ENCODE results near the gene OSBPL5. TPM values are rescaled to one million over a fixed set of nuclear protein-coding genes. Genes with fewer than 3 reads are reported as not detected.

The OSBPL5 gene
- total and polyA plus RNA-seq, 5 donors = 10.3 to 19.1 (median 15.2) TPM

DNA sequence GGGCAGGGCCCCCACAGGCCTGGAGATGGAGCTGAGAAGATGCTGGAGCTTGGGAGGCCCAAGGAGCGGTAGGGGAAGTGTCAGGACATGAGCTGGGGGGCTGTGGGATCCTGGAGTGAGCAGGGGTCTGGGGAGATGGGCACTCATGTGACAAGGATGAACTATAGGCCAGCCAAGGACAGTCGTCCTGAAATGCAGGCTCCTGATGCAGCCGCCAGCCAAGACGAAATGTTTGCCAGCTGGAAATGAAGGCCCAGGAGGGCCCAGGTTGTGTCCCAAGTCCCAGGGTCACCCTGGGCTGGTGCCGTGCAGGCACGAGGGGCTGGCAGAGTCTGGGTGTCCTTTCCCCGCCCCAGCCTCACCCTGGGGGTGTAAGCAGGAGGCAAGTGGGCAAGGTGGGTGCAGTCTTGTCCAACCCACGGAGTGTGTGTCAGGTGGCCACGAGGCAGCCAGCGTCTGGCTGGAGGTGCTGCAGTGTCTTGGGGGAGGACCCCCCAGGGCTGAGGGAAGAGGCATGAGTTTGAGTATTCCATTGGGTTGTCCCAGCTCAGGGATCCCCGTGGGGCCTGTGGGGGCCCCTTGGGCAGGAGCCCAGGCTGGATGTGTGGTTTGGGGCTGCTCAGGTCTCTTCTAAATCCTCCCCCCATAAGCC lies 32.1 kb upstream of the OSBPL5 start:
- Histone ChIP-seq H3K4me1 (ENCODE audit: control insufficient read depth, insufficient read depth, low read length) (no peaks in the 10 kb centered on the region), H3K27me3 (ENCODE audit: control insufficient read depth, insufficient read depth) (no peaks in the 10 kb centered on the region), H3K27ac (ENCODE audit: low read length) (no peak overlapping the region), H3K9me3 (ENCODE audit: control insufficient read depth, low read length) (no peaks in the 10 kb centered on the region), H3K4me3 (ENCODE audit: low read length) (no peak overlapping the region)
- whole genome bisulfite sequencing = 88% methylated on average over 11 of the region's 11 CpGs
- no peak for DNase-seq
- no peak for ATAC-seq
- intact Hi-C loops (cut with DNase I) = no loop called here

- Histone ChIP-seq H3K27ac (ENCODE audit: low read length) (no peak overlapping the region), H3K4me3 (ENCODE audit: low read length) (no peak overlapping the region), H3K9me3 (ENCODE audit: control insufficient read depth, low read length) (no peaks in the 10 kb centered on the region), H3K27me3 (ENCODE audit: control insufficient read depth, insufficient read depth) (no peaks in the 10 kb centered on the region), H3K4me1 (ENCODE audit: control insufficient read depth, insufficient read depth, low read length) (no peaks in the 10 kb centered on the region)
- intact Hi-C loops (cut with DNase I) = no loop called here
- DNase-seq (no peak), ATAC-seq (no peak)
- WGBS = 84% methylated on average over 23 of the region's 23 CpGs
Observed at GRCh38 chr11:3196161-3197043, 31.3 kb upstream of the OSBPL5 start.

GRCh38 chr11:3195251-3196160 lies 30.4 kb upstream of the OSBPL5 start:
- peak in 1 of 3 donors; percentile 57 for DNase-seq

DNA sequence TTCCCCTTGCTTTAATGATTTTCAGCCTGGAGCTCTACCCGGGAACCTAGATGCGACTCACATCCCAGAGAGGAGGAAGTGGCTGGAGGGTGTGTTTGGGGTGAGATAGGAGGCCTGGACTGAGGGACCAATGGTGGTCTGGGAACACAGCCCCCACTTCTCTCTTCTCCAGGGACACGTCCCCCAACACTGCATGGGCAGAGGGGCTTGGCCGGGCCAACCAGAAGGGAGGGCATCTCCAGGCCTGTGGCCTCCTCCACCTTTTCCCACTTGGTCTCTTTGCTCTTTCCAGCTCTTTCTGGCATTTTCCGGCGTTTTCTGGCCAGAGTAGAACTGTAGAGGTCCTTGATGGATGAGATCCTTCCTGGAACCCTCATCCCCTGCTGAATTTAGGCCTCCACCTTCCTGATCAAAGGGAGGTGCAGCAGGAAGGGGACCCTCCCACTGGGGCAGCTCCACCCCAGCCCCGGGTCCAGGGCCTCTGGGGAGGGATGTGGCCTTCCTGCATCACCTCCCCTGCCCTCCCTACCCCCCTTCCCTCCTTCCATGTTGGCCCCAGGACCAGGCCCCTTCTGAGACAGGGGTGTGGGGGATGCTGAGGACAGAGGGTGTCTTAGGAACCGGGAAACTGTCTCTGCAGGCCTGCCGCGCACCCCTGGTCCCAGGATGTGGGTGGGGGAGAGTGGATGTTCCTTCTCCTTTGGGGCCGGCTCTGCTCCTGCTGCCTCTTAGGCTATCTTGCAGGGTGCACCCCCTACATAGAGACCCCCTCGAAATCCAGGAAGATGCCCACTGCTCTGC lies 29.1 kb upstream of the OSBPL5 start:
- Histone ChIP-seq H3K4me3 (ENCODE audit: low read length) (no peak overlapping the region), H3K27ac (ENCODE audit: low read length) (no peak overlapping the region), H3K4me1 (ENCODE audit: control insufficient read depth, insufficient read depth, low read length) (no peaks in the 10 kb centered on the region), H3K27me3 (ENCODE audit: control insufficient read depth, insufficient read depth) (no peaks in the 10 kb centered on the region), H3K9me3 (ENCODE audit: control insufficient read depth, low read length) (no peaks in the 10 kb centered on the region)
- ATAC-seq (no peak), DNase-seq (no peak)
- 68% methylated on average over 12 of the region's 12 CpGs for WGBS
- intact Hi-C loops (cut with DNase I) = no loop called here

More at GRCh38 chr11:3195251-3196160, 30.4 kb upstream of the OSBPL5 start:
- H3K9me3 ChIP-seq (ENCODE audit: control insufficient read depth, low read length) = no peaks in the 10 kb centered on the region
- no peaks in the 10 kb centered on the region for H3K4me1 ChIP-seq (ENCODE audit: control insufficient read depth, insufficient read depth, low read length)
- peak in 1 of 2 donors; percentile 32 for ATAC-seq
- no peak overlapping the region for H3K27ac ChIP-seq (ENCODE audit: low read length)
- WGBS = 62% methylated on average over 22 of the region's 22 CpGs
- no peaks in the 10 kb centered on the region for H3K27me3 ChIP-seq (ENCODE audit: control insufficient read depth, insufficient read depth)
- no peak overlapping the region for H3K4me3 ChIP-seq (ENCODE audit: low read length)
- intact Hi-C loops (cut with DNase I) = no loop called here

- intact Hi-C loops (cut with DNase I) = no loop called here
- Histone ChIP-seq H3K27ac (ENCODE audit: low read length) (no peak overlapping the region), H3K4me1 (ENCODE audit: control insufficient read depth, insufficient read depth, low read length) (no peaks in the 10 kb centered on the region), H3K9me3 (ENCODE audit: control insufficient read depth, low read length) (no peaks in the 10 kb centered on the region), H3K27me3 (ENCODE audit: control insufficient read depth, insufficient read depth) (no peaks in the 10 kb centered on the region), H3K4me3 (ENCODE audit: low read length) (no peak overlapping the region)
- DNase-seq (no peak), ATAC-seq (no peak)
- 89% methylated on average over 19 of the region's 19 CpGs for WGBS
Observed at GRCh38 chr11:3193373-3194015, 28.4 kb upstream of the OSBPL5 start.

GRCh38 chr11:3192511-3193372 lies 27.6 kb upstream of the OSBPL5 start:
- Histone ChIP-seq H3K9me3 (ENCODE audit: control insufficient read depth, low read length) (no peaks in the 10 kb centered on the region), H3K4me3 (ENCODE audit: low read length) (no peak overlapping the region), H3K27ac (ENCODE audit: low read length) (no peak overlapping the region), H3K4me1 (ENCODE audit: control insufficient read depth, insufficient read depth, low read length) (no peaks in the 10 kb centered on the region), H3K27me3 (ENCODE audit: control insufficient read depth, insufficient read depth) (no peaks in the 10 kb centered on the region)
- ATAC-seq = no peak
- no peak for DNase-seq
- intact Hi-C loops (cut with DNase I) = no loop called here
- 87% methylated on average over 14 of the region's 14 CpGs for WGBS

- no peak overlapping the region for H3K4me3 ChIP-seq (ENCODE audit: low read length)
- DNase-seq (no peak), ATAC-seq (no peak)
- intact Hi-C loops (cut with DNase I) = no loop called here
- no peaks in the 10 kb centered on the region for H3K4me1 ChIP-seq (ENCODE audit: control insufficient read depth, insufficient read depth, low read length)
- no peaks in the 10 kb centered on the region for H3K27me3 ChIP-seq (ENCODE audit: control insufficient read depth, insufficient read depth)
- no peak overlapping the region for H3K27ac ChIP-seq (ENCODE audit: low read length)
- no peaks in the 10 kb centered on the region for H3K9me3 ChIP-seq (ENCODE audit: control insufficient read depth, low read length)
- WGBS = 94% methylated on average over 19 of the region's 19 CpGs
Observed at GRCh38 chr11:3191586-3192324, 26.6 kb upstream of the OSBPL5 start.

DNA sequence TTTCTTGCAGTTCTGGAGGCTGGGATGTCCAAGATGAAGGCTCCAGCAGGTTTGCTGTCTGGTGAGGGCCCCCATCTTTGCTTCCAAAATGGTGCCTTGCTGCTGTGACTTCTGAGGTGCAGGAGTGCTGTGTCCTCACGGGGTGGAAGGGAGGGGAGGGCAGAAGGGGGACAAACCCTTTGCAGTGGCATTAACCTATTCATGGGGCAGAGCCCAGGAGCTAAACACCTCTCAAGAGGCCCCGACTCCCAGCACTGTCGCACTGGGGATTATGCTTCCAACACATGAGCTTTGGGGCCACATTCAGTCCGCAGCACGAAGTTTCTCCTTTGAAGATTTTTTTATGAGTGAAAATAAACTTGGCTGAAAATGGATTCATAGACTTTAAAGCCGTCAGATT lies 25.5 kb upstream of the OSBPL5 start:
- Histone ChIP-seq H3K27ac (ENCODE audit: low read length) (no peak overlapping the region), H3K4me1 (ENCODE audit: control insufficient read depth, insufficient read depth, low read length) (no peaks in the 10 kb centered on the region), H3K4me3 (ENCODE audit: low read length) (no peak overlapping the region), H3K9me3 (ENCODE audit: control insufficient read depth, low read length) (no peaks in the 10 kb centered on the region), H3K27me3 (ENCODE audit: control insufficient read depth, insufficient read depth) (no peaks in the 10 kb centered on the region)
- ATAC-seq (no peak), DNase-seq (no peak)
- intact Hi-C loops (cut with DNase I) = no loop called here
- 78% methylated on average over 6 of the region's 6 CpGs for WGBS

Measured in right cardiac atrium (tissue), 5 donors.